NCI-H1105 (cell line): ENCODE data around the gene CSTF1.

Source experiments
- DNase-seq: peaks from one replicate; lab custom pipeline; 2025; lab: John Stamatoyannopoulos, UW

The CSTF1 gene

GRCh38 chr20:56392132-56392880 is at the start of gene CSTF1, which contains the start of gene AURKA:
Gene CSTF1 (plus strand): TSS chr20:56392645. CDS start chr20:56395553, 2,908 bp downstream.
Gene AURKA (minus strand): TSS chr20:56392215. CDS start chr20:56388197, 4,018 bp downstream.
- peak; percentile 98 for DNase-seq

GRCh38 chr20:56342783-56343182 is 49.7 kb upstream of the CSTF1 start:
- no peak for DNase-seq

GRCh38 chr20:56343861-56344381 is 48.5 kb upstream of the CSTF1 start:
- no peak for DNase-seq

GRCh38 chr20:56345911-56346310 is 46.5 kb upstream of the CSTF1 start:
- no peak for DNase-seq

- no peak for DNase-seq
Observed at GRCh38 chr20:56347628-56348304, 44.7 kb upstream of the CSTF1 start.

GRCh38 chr20:56348305-56348693 is 44.1 kb upstream of the CSTF1 start:
- no peak for DNase-seq

GRCh38 chr20:56348746-56349145 is 43.7 kb upstream of the CSTF1 start:
- DNase-seq: no peak

- DNase-seq: no peak
Observed at GRCh38 chr20:56350842-56351241, 41.6 kb upstream of the CSTF1 start.

- no peak for DNase-seq
Observed at GRCh38 chr20:56352345-56353055, 39.9 kb upstream of the CSTF1 start.

GRCh38 chr20:56353356-56353755 is 39.1 kb upstream of the CSTF1 start:
- DNase-seq: no peak

GRCh38 chr20:56358070-56358469 is 34.4 kb upstream of the CSTF1 start:
- no peak for DNase-seq

- peak; percentile 91 for DNase-seq
Observed at GRCh38 chr20:56358600-56359211, 33.7 kb upstream of the CSTF1 start, which contains the start of gene FAM210B. Gene FAM210B (plus strand): TSS chr20:56358974. CDS start chr20:56359006, 32 bp downstream.

GRCh38 chr20:56359212-56360132 is 33.0 kb upstream of the CSTF1 start:
- peak; percentile 49 for DNase-seq

GRCh38 chr20:56360133-56360907 is 32.1 kb upstream of the CSTF1 start:
- no peak for DNase-seq

- DNase-seq: no peak
Observed at GRCh38 chr20:56360908-56361205, 31.6 kb upstream of the CSTF1 start.

GRCh38 chr20:56361900-56362299 is 30.5 kb upstream of the CSTF1 start:
- no peak for DNase-seq

- DNase-seq: no peak
Observed at GRCh38 chr20:56362833-56363413, 29.5 kb upstream of the CSTF1 start.

- no peak for DNase-seq
Observed at GRCh38 chr20:56363491-56363890, 29.0 kb upstream of the CSTF1 start.

- DNase-seq: no peak
Observed at GRCh38 chr20:56368351-56369134, 23.9 kb upstream of the CSTF1 start.
